Nephron progenitor cell (in vitro differentiated cells): Measurements from ENCODE around the gene IL31.

Experiments used
- DNase-seq: peaks from one replicate; pipeline ENCODE4 v3.0.0; 2021
- H3K27ac Mint-ChIP-seq: 2 replicates; pipeline ENCODE4 v1.8.0; 2021; ENCODE audit warnings: mild to moderate bottlenecking, moderate library complexity, mixed read lengths
- H3K27me3 Mint-ChIP-seq: 2 replicates; pipeline ENCODE4 v1.8.0; 2021; ENCODE audit warnings: mild to moderate bottlenecking, low read depth, mixed read lengths; ENCODE audit not compliant: poor library complexity
- H3K36me3 Mint-ChIP-seq: 2 replicates; pipeline ENCODE4 v1.8.0; 2021; ENCODE audit warnings: low read depth, mixed read lengths
- H3K4me1 Mint-ChIP-seq: 2 replicates; pipeline ENCODE4 v1.8.0; 2021; ENCODE audit warnings: mixed read lengths
- H3K4me3 Mint-ChIP-seq: 2 replicates; pipeline ENCODE4 v1.8.0; 2021; ENCODE audit warnings: mild to moderate bottlenecking, moderate library complexity, mixed read lengths
- H3K9me3 Mint-ChIP-seq: 2 replicates; pipeline ENCODE4 v1.8.0; 2021; ENCODE audit warnings: mild to moderate bottlenecking, moderate library complexity, mixed read lengths
- CTCF ChIP-seq: fragments of 200-600 bp; sonication (generic); IDR thresholded peaks from 2 replicates; pipeline ENCODE4 v1.5.0; 2021; ENCODE audit warnings: antibody characterized with exemption

The IL31 gene

DNA sequence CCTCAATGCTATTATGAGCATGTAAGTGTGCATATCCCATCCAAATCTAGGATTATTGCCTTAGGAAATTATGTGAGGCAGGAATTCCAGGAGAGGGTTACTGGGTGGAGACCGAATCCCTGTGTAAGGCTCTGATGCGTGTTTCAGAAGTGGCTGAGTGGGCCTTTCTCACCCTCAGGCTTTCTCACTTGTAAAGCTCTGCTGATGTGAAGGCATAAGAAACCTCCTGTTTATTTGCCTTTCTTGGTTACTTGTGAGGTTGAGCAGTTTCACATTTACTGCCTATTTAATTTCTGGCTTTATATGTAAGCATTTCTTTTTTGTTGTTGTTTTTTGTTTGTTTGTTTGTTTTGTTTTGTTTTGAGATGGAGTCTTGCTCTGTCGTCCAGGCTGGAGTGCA lies 11.0 kb downstream of the IL31 start:
- Mint-ChIP-seq H3K4me1 (peaks cover 10% of the 10 kb centered on the region), H3K9me3 (peaks cover 7% of the 10 kb centered on the region), H3K4me3 (no peak overlapping the region), H3K27me3 (no peaks in the 10 kb centered on the region), H3K36me3 (no peaks in the 10 kb centered on the region), H3K27ac (no peak overlapping the region)
- no peak for DNase-seq
- no peak for TF ChIP-seq CTCF

DNA sequence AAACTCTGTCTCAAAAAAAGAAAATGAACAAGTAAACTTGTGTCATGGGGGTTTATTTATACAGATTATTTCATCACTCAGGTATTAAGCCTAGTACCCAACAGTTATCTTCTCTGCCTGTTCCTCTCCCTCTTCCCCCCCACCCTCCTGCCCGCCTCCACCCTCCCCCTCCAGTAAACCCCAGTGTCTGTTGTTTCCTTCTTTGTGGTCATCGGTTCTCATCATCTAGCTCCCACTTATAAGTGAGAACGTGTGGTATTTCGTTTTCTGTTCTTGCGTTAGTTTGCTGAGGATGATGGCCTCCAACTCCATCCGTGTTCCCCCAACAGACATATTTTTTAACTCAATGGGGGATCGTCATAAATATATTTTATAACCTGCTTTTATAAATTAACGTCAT lies 12.3 kb downstream of the IL31 start:
- Mint-ChIP-seq H3K27me3 (no peaks in the 10 kb centered on the region), H3K4me3 (no peak overlapping the region), H3K9me3 (peaks cover 7% of the 10 kb centered on the region), H3K4me1 (peaks cover 4% of the 10 kb centered on the region), H3K27ac (no peak overlapping the region), H3K36me3 (no peaks in the 10 kb centered on the region)
- no peak for DNase-seq
- TF ChIP-seq CTCF: no peak

DNA sequence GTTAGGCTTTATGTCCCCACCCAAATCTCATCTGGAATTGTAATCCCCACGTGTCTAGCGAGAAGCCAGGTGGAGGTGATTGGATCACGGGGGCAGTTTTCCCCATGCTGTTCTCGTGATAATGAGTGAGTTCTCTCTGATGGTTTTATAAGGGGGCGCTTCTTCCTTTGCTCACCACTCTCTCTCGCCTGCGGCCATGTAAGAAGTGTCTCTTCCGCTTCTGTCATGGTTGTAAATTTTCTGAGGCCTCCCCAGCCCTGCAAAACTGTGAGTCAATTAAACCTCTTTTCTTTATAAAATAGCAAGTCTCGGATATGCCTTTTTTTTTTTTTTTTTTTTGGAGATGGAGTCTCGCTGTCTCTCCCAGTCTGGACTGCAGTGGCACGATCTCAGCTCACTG lies 13.3 kb downstream of the IL31 start:
- TF ChIP-seq CTCF: no peak
- H3K27ac Mint-ChIP-seq: no peak overlapping the region
- no peaks in the 10 kb centered on the region for H3K27me3 Mint-ChIP-seq

DNA sequence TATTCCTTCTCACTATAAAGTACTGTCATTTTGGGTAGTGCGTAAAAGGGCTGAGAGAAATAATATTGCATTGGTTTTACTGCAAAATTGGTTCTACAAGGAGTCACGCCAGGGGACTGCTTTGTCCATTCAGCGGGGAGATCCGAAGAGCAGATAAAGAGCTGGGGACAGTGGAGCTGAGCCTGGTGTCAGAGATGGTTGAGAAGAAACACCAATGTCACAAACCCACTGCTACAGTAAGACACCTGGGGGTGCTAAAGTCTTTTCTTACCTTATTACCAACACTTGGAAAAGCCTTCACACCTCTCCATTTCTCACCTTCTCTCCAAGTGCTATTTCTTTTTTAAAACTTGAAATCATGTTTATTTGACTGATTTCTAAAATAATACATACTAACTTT lies 14.1 kb downstream of the IL31 start:
- TF ChIP-seq CTCF: no peak
- Mint-ChIP-seq H3K4me3 (no peak overlapping the region), H3K36me3 (no peaks in the 10 kb centered on the region), H3K4me1 (no peaks in the 10 kb centered on the region), H3K9me3 (peaks cover 7% of the 10 kb centered on the region), H3K27me3 (peaks cover under 1% of the 10 kb centered on the region), H3K27ac (no peak overlapping the region)
- no peak for DNase-seq

More for the DNA sequence above, 13.3 kb downstream of the IL31 start:
- no peak for DNase-seq
- H3K36me3 Mint-ChIP-seq: no peaks in the 10 kb centered on the region
- H3K4me1 Mint-ChIP-seq: no peaks in the 10 kb centered on the region
- no peak overlapping the region for H3K4me3 Mint-ChIP-seq
- peaks cover 7% of the 10 kb centered on the region for H3K9me3 Mint-ChIP-seq

DNA sequence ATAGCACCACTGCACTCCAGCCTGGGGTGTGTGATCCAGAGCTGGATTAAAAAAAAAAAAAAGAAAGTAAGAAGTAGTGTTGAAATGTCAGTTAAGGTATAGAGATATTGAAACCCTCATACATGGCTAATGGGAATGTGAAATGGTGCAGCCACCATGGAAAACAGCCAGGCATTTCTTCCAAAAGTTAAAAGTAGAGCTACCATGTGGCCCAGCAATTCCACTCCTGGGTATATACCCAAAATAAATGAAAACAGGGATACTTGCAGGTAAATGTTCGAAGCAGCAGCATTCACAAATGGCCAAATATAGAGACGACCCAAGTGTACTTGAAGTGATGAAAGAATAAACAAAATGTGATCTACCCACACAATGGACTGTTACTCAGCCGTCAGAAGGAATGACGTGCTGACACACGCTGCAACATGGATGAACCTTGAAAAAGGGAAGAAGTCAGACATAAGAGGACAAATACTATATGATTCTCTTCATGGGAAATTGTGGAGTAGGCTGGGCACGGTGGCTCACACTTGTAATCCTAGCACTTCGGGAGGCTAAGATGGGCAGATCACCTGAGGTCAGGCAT lies 15.2 kb downstream of the IL31 start:
- no peak overlapping the region for H3K4me3 Mint-ChIP-seq
- DNase-seq: no peak
- H3K36me3 Mint-ChIP-seq: no peaks in the 10 kb centered on the region
- H3K4me1 Mint-ChIP-seq: no peaks in the 10 kb centered on the region
- H3K27ac Mint-ChIP-seq: no peak overlapping the region
- no peak for TF ChIP-seq CTCF
- peaks cover 7% of the 10 kb centered on the region for H3K9me3 Mint-ChIP-seq
- peaks cover 7% of the 10 kb centered on the region for H3K27me3 Mint-ChIP-seq

- Mint-ChIP-seq H3K9me3 (peaks cover 7% of the 10 kb centered on the region), H3K4me1 (no peaks in the 10 kb centered on the region), H3K27me3 (peaks cover 7% of the 10 kb centered on the region), H3K4me3 (no peak overlapping the region), H3K27ac (no peak overlapping the region), H3K36me3 (no peaks in the 10 kb centered on the region)
- no peak for TF ChIP-seq CTCF
- no peak for DNase-seq
Measured at GRCh38 chr12:122155705-122156104, 18.3 kb downstream of the IL31 start.
